Measurements from ENCODE around the gene FAXDC2.

The FAXDC2 gene

GRCh38 chr5:154873791-154874331 is 23.5 kb upstream of the FAXDC2 start:
- Histone ChIP-seq H2AFZ (ENCODE audit: low read depth, low read length) (no peak overlapping the region), H3K9me3 (ENCODE audit: low read length) (peaks cover 5% of the 10 kb centered on the region), H3K36me3 (ENCODE audit: insufficient read depth, low read length) (peaks cover 64% of the 10 kb centered on the region), H3K4me3 (ENCODE audit: low read length) (no peak overlapping the region), H3K27me3 (ENCODE audit: insufficient read depth, low read length) (no peaks in the 10 kb centered on the region), H3K4me1 (ENCODE audit: insufficient read depth, low read length) (no peaks in the 10 kb centered on the region)

DNA sequence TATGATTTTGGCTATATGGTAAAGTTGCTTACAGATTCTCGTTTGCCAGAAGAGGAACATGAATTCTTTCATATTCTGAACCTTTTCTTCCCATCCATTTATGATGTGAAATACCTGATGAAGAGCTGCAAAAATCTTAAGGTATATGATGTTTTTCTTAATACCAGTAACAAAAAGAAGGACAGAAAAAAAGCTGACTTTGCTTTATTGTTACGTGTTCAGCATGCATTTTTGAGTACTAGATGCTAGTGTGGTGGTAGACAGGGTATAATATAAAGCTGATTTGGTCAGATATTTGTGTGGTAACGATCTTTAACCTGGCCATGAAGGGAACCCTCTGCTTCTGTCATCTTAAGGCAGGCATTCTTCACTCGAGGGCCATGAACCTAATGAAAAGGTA is 21.3 kb upstream of the FAXDC2 start:
- Histone ChIP-seq H3K27me3 (ENCODE audit: insufficient read depth, low read length) (no peaks in the 10 kb centered on the region), H3K36me3 (ENCODE audit: insufficient read depth, low read length) (peaks cover 77% of the 10 kb centered on the region), H3K4me1 (ENCODE audit: insufficient read depth, low read length) (no peaks in the 10 kb centered on the region), H3K4me3 (ENCODE audit: low read length) (no peak overlapping the region), H3K9me3 (ENCODE audit: low read length) (no peaks in the 10 kb centered on the region), H2AFZ (ENCODE audit: low read depth, low read length) (no peak overlapping the region)

GRCh38 chr5:154868702-154869101 is 18.3 kb upstream of the FAXDC2 start:
- Histone ChIP-seq H3K4me3 (ENCODE audit: low read length) (no peak overlapping the region), H3K36me3 (ENCODE audit: insufficient read depth, low read length) (peaks cover 74% of the 10 kb centered on the region), H3K27me3 (ENCODE audit: insufficient read depth, low read length) (no peaks in the 10 kb centered on the region), H3K9me3 (ENCODE audit: low read length) (no peaks in the 10 kb centered on the region), H3K4me1 (ENCODE audit: insufficient read depth, low read length) (no peaks in the 10 kb centered on the region), H2AFZ (ENCODE audit: low read depth, low read length) (no peak overlapping the region)

- Histone ChIP-seq H3K36me3 (ENCODE audit: insufficient read depth, low read length) (peaks cover 71% of the 10 kb centered on the region), H3K9me3 (ENCODE audit: low read length) (no peaks in the 10 kb centered on the region), H3K4me1 (ENCODE audit: insufficient read depth, low read length) (no peaks in the 10 kb centered on the region), H2AFZ (ENCODE audit: low read depth, low read length) (no peak overlapping the region), H3K27me3 (ENCODE audit: insufficient read depth, low read length) (no peaks in the 10 kb centered on the region), H3K4me3 (ENCODE audit: low read length) (no peak overlapping the region)
These were observed 16.4 kb upstream of the FAXDC2 start for GRCh38 chr5:154866841-154867240.

- Histone ChIP-seq H2AFZ (ENCODE audit: low read depth, low read length) (no peak overlapping the region), H3K4me3 (ENCODE audit: low read length) (no peak overlapping the region), H3K9me3 (ENCODE audit: low read length) (no peaks in the 10 kb centered on the region), H3K27me3 (ENCODE audit: insufficient read depth, low read length) (no peaks in the 10 kb centered on the region), H3K4me1 (ENCODE audit: insufficient read depth, low read length) (peaks cover 5% of the 10 kb centered on the region), H3K36me3 (ENCODE audit: insufficient read depth, low read length) (peaks cover 63% of the 10 kb centered on the region)
These were observed 15.2 kb upstream of the FAXDC2 start for GRCh38 chr5:154865466-154866184.

DNA sequence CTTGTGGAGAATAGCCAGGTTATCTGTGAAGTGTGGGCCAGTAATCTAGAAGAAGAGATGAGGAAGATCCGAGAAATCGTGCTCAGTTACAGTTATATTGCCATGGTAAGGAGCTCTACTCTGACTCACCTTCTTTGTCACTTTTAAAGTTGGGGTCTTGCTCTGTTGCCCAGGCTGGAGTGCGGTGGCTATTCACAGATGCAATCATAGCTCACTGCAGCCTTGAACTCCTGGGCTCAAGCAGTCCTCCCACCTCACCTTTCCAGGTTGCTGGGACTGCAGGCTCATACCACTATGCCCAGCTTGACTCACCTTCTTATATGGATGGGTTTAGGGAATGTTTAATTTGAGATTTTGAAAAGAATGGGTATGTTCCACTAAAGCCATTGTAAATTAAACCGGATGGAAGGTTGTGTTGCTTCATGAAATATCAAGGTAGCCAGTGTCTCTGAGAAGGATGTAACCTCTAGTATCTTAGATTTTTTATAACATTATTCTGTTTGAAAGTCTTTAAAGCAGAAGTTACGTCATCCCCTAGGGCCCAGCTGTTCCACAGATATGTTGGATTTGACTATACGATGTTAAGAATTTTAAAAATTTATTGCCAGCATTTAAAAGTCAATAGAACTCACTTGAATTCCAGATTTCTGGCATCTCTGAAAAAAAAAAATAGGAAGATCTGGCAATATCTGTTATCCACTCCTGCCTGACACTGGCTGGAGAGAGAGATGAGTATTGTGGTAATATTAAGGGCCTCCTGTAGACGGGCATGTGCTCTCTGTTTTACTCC is 13.1 kb upstream of the FAXDC2 start:
- peaks cover 51% of the 10 kb centered on the region for H3K36me3 ChIP-seq (ENCODE audit: insufficient read depth, low read length)
- H2AFZ ChIP-seq (ENCODE audit: low read depth, low read length): no peak overlapping the region
- H3K9me3 ChIP-seq (ENCODE audit: low read length): no peaks in the 10 kb centered on the region
- H3K27me3 ChIP-seq (ENCODE audit: insufficient read depth, low read length): no peaks in the 10 kb centered on the region
- H3K4me1 ChIP-seq (ENCODE audit: insufficient read depth, low read length): peaks cover 17% of the 10 kb centered on the region
- no peak overlapping the region for H3K4me3 ChIP-seq (ENCODE audit: low read length)

GRCh38 chr5:154862766-154863165 is 12.4 kb upstream of the FAXDC2 start:
- no peak overlapping the region for H3K4me3 ChIP-seq (ENCODE audit: low read length)
- no peak overlapping the region for H2AFZ ChIP-seq (ENCODE audit: low read depth, low read length)
- H3K9me3 ChIP-seq (ENCODE audit: low read length): no peaks in the 10 kb centered on the region
- H3K36me3 ChIP-seq (ENCODE audit: insufficient read depth, low read length): peaks cover 48% of the 10 kb centered on the region
- H3K4me1 ChIP-seq (ENCODE audit: insufficient read depth, low read length): peaks cover 17% of the 10 kb centered on the region
- H3K27me3 ChIP-seq (ENCODE audit: insufficient read depth, low read length): no peaks in the 10 kb centered on the region

- Histone ChIP-seq H3K4me1 (ENCODE audit: insufficient read depth, low read length) (peaks cover 18% of the 10 kb centered on the region), H3K27me3 (ENCODE audit: insufficient read depth, low read length) (no peaks in the 10 kb centered on the region)
These were observed 11.5 kb upstream of the FAXDC2 start for GRCh38 chr5:154861946-154862345.

DNA sequence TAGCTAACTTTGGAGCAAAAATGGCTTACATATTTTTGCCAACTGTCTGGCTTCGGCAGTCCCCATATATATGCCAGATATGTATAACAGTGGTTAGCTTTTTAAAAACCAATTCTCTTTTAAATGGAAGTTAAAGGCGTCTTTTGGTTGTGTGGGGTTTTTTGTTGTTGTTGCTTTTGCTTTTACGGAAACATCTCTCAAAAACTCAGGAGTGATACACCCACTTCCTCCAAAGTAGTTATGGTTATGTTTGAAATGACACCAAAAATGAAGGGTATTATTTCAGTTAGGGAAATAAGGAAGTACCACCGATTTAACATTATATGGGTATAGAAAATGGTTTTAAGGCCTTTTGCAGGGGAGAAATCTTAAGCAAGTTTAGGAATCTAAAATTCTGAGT is 10.4 kb upstream of the FAXDC2 start:
- Histone ChIP-seq H3K4me3 (ENCODE audit: low read length) (peak overlapping the region; percentile 94), H3K36me3 (ENCODE audit: insufficient read depth, low read length) (peaks cover 28% of the 10 kb centered on the region), H3K4me1 (ENCODE audit: insufficient read depth, low read length) (peaks cover 21% of the 10 kb centered on the region), H2AFZ (ENCODE audit: low read depth, low read length) (no peak overlapping the region), H3K27me3 (ENCODE audit: insufficient read depth, low read length) (no peaks in the 10 kb centered on the region), H3K9me3 (ENCODE audit: low read length) (no peaks in the 10 kb centered on the region)

More at GRCh38 chr5:154861946-154862345, 11.5 kb upstream of the FAXDC2 start:
- Histone ChIP-seq H3K9me3 (ENCODE audit: low read length) (no peaks in the 10 kb centered on the region), H3K36me3 (ENCODE audit: insufficient read depth, low read length) (peaks cover 40% of the 10 kb centered on the region), H3K4me3 (ENCODE audit: low read length) (no peak overlapping the region), H2AFZ (ENCODE audit: low read depth, low read length) (no peak overlapping the region)

DNA sequence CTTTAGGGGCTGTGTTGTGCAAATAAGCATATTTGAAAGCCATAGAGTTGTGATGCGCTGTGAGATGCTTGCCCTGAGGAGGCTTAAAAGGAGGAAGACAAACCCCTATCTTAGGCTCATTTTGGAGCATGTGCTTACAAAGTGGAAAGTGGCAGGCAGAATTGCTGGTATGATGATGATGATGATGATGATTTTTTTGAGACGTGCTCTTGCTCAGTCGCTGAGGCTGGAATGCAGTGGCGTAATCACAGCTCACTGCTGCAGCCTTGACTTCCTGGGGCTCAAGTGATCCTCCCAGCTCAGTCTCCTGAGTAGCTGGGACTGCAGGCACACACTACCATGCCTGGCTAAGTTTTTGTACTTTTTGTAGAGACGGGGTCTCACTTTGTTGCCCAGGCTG is 9.7 kb upstream of the FAXDC2 start:
- H3K36me3 ChIP-seq (ENCODE audit: insufficient read depth, low read length): peaks cover 21% of the 10 kb centered on the region
- H3K9me3 ChIP-seq (ENCODE audit: low read length): no peaks in the 10 kb centered on the region
- H3K4me1 ChIP-seq (ENCODE audit: insufficient read depth, low read length): peaks cover 21% of the 10 kb centered on the region
- H3K27me3 ChIP-seq (ENCODE audit: insufficient read depth, low read length): no peaks in the 10 kb centered on the region
- peak overlapping the region; percentile 94 for H3K4me3 ChIP-seq (ENCODE audit: low read length)
- H2AFZ ChIP-seq (ENCODE audit: low read depth, low read length): no peak overlapping the region

- peaks cover 21% of the 10 kb centered on the region for H3K4me1 ChIP-seq (ENCODE audit: insufficient read depth, low read length)
- peaks cover 14% of the 10 kb centered on the region for H3K36me3 ChIP-seq (ENCODE audit: insufficient read depth, low read length)
- H3K9me3 ChIP-seq (ENCODE audit: low read length): no peaks in the 10 kb centered on the region
- H2AFZ ChIP-seq (ENCODE audit: low read depth, low read length): no peak overlapping the region
- H3K4me3 ChIP-seq (ENCODE audit: low read length): peak overlapping the region; percentile 94
- no peaks in the 10 kb centered on the region for H3K27me3 ChIP-seq (ENCODE audit: insufficient read depth, low read length)
These were observed 8.8 kb upstream of the FAXDC2 start for GRCh38 chr5:154858972-154859871.

DNA sequence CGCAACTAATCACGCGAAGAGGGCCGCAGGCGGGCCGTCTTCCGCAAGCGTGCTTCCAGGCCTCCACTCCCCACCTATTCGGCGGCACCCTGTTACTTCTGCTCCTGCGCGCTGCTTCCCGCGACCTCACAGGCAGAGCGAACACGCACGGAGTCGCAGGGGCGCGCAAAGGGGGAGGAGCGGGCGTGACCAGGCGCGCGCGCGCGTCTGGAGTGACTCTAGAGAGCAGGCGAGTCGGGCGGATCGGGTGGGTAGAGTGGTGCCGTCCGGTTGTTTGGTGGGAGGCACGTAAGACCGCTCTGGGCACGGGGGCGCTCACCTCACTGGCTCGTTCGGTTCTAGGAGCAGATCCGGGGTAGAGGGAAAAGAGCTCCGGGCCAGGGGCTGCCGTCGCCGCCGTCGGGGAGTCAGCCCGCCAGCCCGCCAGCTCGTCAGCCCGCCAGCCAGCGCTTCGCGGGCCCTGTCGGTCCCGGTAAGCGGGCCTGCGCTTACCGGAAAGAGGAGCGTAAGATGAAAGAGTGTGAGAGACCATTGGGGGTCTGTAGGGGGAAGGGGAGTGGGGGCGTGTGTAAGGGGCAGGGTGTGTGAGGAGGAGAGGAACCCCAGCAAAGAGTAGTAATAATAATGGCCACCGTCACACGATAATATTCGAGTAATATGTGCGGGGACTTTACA is 8.0 kb upstream of the FAXDC2 start, which contains the start of gene CNOT8:
Gene CNOT8 (plus strand): TSS at position 331 of the 675 bp plus-strand sequence. CDS start 4,652 bp downstream, outside the sequence.
- Histone ChIP-seq H3K36me3 (ENCODE audit: insufficient read depth, low read length) (peaks cover 8% of the 10 kb centered on the region), H3K4me3 (ENCODE audit: low read length) (peak within 1 kb of the TSS; percentile 94)

More for the DNA sequence above, 8.0 kb upstream of the FAXDC2 start, which contains the start of gene CNOT8:
- no peaks in the 10 kb centered on the region for H3K27me3 ChIP-seq (ENCODE audit: insufficient read depth, low read length)
- H3K9me3 ChIP-seq (ENCODE audit: low read length): no peaks in the 10 kb centered on the region
- H2AFZ ChIP-seq (ENCODE audit: low read depth, low read length): peak within 1 kb of the TSS; percentile 14
- H3K4me1 ChIP-seq (ENCODE audit: insufficient read depth, low read length): peaks cover 21% of the 10 kb centered on the region
